Measurements from ENCODE around the gene RNGTT.
"Not testable (repeated sequence)": the region's sequence is repeated elsewhere in the genome, so short reads cannot be mapped to it uniquely, and the experiment has no call there.

Gene RNGTT

DNA sequence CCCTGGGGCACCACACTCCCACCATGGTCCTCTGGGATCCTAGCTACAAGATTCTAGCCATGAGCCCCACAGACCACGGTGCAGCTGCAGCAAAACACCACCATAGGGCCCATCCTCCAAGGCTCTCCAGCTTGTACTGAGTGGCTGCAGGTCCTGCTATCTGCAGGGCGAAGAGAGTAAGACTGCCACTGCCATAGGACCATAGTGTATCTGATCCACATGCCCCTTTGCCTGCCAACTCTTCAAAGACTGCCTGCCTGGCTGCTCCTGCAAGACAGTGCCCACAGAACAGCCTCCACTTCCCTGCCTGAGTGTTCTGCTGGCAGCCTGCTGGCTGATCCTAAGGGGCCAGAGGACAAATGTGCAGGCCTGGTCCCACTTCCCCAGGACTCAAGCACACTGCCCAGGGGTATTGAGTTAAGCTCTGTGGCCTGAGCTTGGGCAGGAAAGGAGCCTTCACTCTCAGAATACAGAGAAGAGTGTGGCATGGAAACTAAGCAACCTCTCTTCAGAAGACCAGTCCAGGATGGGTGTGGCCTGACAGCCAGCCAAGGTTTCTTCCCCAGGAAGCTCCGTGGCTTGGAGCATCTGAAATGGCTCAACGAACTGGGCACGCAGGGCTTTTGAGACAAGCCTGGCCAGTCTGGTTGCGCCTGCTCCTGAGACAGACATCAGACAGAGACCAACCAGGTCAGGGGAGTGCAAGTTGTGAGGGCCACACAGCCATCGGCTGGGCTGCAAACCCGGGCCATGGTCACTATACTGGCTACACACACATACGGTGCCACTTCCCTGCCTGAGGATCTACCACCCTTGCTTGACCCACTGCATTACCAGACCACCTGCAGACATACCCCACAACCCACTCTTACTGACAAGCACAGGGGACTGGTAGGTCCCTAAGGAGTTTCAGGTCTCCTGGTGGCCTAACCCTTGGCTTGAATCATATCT, 54.5 kb downstream of the RNGTT start:
- no peak for DNase-seq

GRCh38 chr6:88907148-88907547, 56.3 kb downstream of the RNGTT start:
- not testable (repeated sequence) for DNase-seq

GRCh38 chr6:88899569-88900316, 63.7 kb downstream of the RNGTT start:
- no peak for DNase-seq

DNA sequence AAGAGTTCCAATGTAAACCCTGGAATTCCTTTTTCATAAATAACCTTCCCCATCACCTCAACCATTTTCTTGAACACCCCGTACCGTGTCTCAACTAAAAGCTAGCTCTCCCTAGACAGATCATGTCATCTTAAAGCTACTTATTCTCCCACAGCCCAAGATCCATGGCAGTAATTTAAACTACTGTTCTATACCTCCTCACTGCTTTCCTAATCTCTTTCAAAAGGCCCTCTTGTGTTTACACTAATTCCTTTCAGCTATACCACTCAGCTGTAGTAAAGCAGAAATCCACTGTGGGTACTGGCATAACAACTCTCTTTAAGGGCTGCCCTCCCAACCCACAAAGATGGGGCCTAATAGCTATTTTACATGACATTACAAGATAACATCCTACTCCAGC, 67.5 kb downstream of the RNGTT start:
- DNase-seq, result no peak

DNA sequence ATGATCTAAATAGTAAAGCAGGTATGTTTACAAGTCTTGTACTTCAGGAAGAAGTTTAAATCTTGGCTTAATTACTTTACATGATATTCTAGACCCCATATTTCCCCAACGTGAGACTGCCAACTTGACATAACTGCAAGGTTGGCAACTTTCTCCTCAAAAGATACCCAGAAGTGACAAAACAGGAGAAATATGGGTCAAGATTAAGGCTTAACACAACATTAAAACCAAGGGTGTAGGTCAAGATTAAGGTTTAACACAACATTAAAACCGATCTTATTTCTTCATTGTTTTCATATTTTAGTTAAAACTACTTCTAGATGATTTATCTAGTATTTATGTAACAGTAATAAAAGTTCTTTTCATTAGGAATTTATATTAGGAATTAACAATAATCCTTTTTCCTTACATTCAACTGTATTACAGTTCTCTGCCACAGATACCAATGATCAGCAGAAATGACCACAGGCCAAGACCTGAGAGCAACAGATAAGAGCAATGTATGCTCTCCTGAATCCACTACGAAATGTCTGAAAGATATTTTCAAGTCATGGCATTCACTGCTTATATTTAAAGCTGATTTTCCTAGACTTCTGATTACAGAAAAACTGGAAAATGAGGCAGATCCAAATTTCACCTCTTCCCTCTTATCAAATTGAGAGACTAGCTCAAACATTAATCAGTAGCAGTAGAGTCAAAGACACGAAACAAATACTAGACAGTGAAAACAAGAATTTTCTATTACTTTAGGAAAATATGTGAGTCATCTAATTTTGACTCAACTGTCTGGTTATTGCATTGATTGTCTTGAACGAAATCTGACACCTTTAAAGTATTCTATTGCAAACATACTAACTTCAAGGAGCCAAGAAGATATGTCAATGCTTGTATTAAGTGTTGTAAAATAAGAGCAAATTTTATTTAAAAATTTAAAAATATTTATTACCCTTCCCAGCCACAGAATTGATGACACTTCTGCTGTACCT, 72.3 kb downstream of the RNGTT start:
- DNase-seq, result no peak

GRCh38 chr6:88890394-88890793, 73.0 kb downstream of the RNGTT start:
- no peak for DNase-seq

DNA sequence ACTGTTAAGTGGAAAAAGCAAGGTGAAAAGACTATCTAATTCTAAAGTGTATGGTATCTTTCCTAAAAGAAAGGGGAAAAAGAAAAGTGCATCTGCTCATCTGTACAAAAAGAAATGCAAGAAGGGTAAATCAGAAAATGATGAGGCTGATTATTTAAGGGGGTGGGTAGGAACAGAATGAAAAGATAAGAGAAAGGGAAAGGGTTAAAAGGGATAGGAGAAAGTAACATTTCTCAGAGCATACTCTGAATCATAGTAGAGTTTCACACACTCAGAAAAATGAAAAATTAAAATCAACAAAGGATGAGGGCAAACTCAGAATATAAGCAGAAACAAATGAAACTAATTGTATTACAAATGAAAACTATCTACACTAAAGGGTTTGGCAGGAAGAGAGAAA, 79.1 kb downstream of the RNGTT start:
- no peak for DNase-seq

DNA sequence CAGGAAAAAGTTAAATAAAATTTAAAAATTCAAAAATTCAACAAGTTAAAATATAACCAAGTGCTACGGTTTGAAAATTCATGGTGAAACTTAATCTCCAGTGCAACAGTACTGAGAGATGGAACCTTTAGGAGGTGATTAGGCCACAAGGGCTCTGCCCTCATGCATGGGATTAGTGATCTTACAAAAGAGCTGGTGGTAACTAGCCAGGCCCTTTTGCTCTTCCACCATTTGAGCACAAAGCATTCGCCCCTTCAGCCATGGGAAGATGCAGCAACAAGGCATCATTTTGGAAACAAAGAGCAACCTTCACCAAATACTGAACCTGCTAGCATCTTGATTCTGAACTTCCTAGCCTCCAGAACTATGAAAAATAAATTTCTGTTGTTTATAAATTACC, 80.9 kb downstream of the RNGTT start:
- DNase-seq, result no peak

GRCh38 chr6:88881451-88881850, 82.0 kb downstream of the RNGTT start:
- no peak for DNase-seq

DNA sequence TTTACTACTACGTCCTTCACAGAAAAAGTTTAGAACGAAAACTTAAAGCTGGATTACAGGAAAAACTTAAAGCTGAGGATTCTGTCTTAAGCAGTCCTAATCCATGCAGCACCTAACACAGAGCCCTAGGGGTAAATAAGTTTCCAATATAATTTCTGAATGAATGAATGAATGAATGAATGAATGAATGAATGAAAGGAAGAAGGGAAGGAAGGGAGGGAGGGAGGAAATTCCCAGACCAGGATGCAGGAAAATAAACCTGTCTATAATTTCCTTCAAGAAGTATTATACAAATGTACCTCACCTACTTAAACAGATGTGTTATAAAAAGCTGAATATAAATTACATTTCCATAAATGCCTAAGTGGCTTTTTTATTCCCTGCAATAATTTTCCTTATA, 83.4 kb downstream of the RNGTT start:
- DNase-seq, result no peak

GRCh38 chr6:88877893-88878292, 85.5 kb downstream of the RNGTT start:
- no peak for DNase-seq

GRCh38 chr6:88872962-88873361, 90.5 kb downstream of the RNGTT start:
- no peak for DNase-seq

DNA sequence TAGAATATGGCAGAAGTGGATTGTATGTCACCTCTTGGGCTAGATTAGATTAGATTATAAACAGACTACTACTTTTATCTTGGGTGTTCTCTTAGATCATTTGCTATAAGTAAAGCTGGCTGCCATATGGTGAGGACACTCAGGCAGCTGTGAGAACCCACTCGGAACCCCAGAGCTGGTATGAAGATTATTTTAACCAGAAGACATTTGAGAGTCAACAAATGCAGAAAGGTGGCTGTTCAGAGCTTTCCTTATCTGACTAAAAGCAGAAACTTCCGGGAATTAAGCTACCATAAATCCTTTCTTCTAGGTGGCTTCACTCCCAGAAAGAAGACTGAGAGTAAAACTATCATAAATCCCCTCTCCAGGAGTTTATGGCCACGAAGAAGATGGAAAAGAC, 91.9 kb downstream of the RNGTT start:
- DNase-seq, result no peak

DNA sequence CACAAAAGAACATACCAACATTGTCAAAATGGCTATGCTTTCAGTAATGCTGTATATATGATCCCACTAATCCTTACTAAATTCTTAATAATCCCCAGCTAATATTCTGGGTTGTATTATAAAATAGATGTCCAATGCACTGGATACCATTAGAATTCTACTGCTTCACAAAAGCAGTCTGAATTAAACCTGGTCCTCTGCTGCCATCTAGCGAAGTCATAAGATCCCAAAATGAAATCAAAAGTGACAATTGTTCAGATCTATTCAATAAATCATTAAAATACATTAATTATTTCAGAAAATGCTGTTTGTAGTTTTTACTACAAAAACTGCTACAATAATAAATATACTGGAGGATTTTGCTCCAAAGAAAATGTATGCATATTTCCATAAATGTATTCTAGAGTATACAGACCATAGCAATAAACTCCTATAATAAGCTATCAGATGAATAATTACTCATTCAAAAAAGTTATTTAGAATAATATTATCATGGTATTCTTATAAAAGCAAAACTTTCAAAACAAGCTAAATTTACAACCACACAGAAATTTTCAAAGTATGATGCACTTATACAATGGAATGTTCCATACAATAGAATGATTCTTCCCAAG, 92.6 kb downstream of the RNGTT start:
- DNase-seq, result peak; percentile 4 to 9

DNA sequence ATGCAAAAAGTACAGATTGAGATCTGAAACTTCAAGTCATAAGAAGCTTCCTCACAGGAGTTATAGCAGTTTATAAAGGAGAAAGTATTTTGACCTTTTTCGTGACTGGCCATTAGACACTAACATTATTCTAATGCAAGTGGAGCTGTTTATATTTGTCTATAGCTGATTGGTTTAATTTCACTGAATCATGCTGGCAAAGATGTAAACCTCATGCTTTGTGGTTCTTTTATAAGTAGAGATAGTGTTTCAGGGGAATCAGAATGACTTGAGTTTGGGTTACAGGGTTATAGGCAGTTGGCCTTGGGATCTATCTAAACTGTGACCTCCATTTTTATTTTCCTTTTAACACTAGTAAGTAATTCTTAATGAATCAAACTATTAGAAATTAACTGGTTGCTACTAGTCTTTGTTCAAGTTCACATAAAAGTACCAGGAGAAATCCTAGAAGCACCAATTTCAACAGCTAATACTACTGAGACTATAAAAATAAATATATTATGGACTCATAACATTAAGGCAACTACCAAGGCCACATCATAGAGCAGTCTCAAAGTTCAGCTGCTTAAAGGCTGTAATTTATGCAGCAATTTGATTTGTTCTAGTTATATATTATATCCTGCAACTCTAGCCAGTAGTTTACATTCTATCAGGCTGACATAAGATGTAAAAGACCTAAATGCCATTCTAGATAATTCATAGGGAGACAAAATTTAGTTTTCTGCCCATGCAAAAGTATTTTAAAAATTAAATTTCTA, 94.0 kb downstream of the RNGTT start:
- DNase-seq, result no peak

- no peak for DNase-seq
These were observed 95.3 kb downstream of the RNGTT start for GRCh38 chr6:88867841-88868731.

- DNase-seq, result no peak
These were observed 96.6 kb downstream of the RNGTT start for GRCh38 chr6:88866856-88867255.

DNA sequence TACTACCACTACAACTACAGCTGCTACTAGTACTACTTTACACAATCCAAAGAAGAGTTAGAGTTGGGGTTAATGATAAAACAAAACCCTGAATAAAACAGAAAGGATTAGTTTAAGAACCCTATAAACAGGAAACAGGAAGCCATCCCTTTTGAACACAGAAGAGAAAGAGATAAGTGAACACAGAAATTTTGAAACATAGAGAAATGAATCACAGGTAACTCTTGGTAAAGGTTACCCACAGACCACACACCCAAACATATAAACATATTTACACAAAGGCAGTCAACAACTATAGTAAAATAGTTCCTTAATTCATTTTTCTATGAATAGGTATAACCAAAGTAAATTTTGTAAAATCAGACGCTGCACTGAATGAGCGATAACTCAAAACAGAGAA, 98.1 kb downstream of the RNGTT start:
- no peak for DNase-seq

DNA sequence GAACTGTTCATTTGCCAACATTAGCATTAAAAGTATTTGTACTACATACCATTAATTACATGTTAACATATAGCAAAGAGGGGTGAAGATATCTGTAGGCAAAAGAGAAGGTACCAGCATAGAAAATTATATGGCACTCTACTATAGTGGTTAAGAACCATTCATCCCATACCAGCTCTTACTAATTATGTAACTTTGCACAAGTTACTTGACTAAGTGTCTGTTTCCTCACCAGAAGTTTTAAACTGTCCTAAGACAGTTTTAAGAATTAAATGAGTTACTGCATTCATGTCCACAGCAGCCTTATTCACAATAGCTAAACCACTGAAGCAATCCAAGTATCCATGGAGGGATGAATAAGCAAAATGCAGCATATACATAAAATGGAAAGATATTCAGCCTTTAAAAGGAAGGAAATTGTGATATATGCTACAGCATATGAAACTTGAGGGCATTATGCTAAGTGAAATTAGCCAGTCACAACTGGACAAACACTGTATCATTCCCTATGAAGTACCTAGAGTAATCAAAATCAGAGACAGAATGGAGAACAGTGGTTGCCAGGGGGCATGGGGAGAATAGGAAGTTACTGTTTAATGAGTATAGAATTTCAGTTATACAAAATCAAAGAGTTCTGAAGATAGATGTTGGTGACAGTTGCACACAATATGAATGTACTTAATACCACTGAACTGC, 98.9 kb downstream of the RNGTT start:
- DNase-seq, result no peak

- no peak for DNase-seq
These were observed 103.1 kb downstream of the RNGTT start for GRCh38 chr6:88860310-88860709.

Measured in stimulated activated CD4-positive, alpha-beta T cell treated with anti-CD3 and anti-CD28 coated beads, Interleukin-4, amount 100 ng/mL, for 4 hours (primary cell).